ENCODE results near the gene FGFBP3. TPM values are rescaled to one million over a fixed set of nuclear protein-coding genes. Genes with fewer than 3 reads are reported as not detected.

Gene FGFBP3
- 73.2 and 73.9 TPM in 2 replicates for total RNA-seq (2014; rRNA removed; shearing (Covaris generic))
- 65.7 and 71.9 TPM in 2 replicates for polyA plus RNA-seq (2016; fragmentation: Nextera tagmentation; extraction: Ambion mirVana)
- long read RNA-seq, transcript FGFBP3-201 (2 exons, 2,545 nt): major isoform, 32 of 35 reads
- long read RNA-seq, partial matches to known transcripts: 0 of 35 reads
- long read RNA-seq, other reads (novel, unspliced or antisense): 3 of 35 reads

- H3K4me3 ChIP-seq: peak within 1 kb of the TSS; percentile 82
- peaks cover 3% of the 10 kb centered on the region; the same call in 2 of the 3 replicates for H3K9me3 Mint-ChIP-seq
- peak within 1 kb of the TSS; percentile 92 for H3K4me2 ChIP-seq
- H3K4me1 Mint-ChIP-seq: peaks cover 26% of the 10 kb centered on the region
- peak within 1 kb of the TSS; percentile 25; the same call in 1 of the 2 replicates for H2AFZ ChIP-seq
- no peaks in the 10 kb centered on the region for H3K9me2 ChIP-seq (ENCODE audit: insufficient read depth)
- peak within 1 kb of the TSS; percentile 87 for H3K4me3 Mint-ChIP-seq
- H3K36me3 ChIP-seq (ENCODE audit: insufficient read depth): peaks cover 8% of the 10 kb centered on the region; the same call in 1 of the 2 replicates
- peaks cover 41% of the 10 kb centered on the region for H3K36me3 Mint-ChIP-seq (ENCODE audit: low read depth)
- no peaks in the 10 kb centered on the region for H3F3A ChIP-seq (replicated peaks; ENCODE audit: low read depth)
- H3K27ac ChIP-seq (ENCODE audit: low read depth): peak within 1 kb of the TSS; percentile 67; the same call in 1 of the 2 replicates
- ATAC-seq: peak; percentile 66
- peak within 1 kb of the TSS; percentile 43 for H3K27ac Mint-ChIP-seq
- no peaks in the 10 kb centered on the region for H3K27me3 ChIP-seq (ENCODE audit: insufficient read depth)
- DNase-seq (ENCODE audit: low spot score): peak; percentile 85
- TF ChIP-seq ETS1 (IDR thresholded peaks at IDR 0.05): no peak
- TF ChIP-seq POLR2AphosphoS5 (IDR thresholded peaks at IDR 0.05; ENCODE audit: low read depth): peak; percentile 45; the same call in 1 of the 2 replicates
- H3K4me1 ChIP-seq (ENCODE audit: insufficient read depth): peaks cover 21% of the 10 kb centered on the region
- H3K27me3 Mint-ChIP-seq (ENCODE audit: insufficient read depth, low read depth, poor library complexity): peaks cover 13% of the 10 kb centered on the region
- no peaks in the 10 kb centered on the region for H4K20me1 ChIP-seq (replicated peaks; ENCODE audit: insufficient read depth)
- H3K79me2 ChIP-seq (replicated peaks; ENCODE audit: insufficient read depth): peaks cover 23% of the 10 kb centered on the region
Observed at GRCh38 chr10:91909117-91909677, at the start of gene FGFBP3. FGFBP3 (minus strand) TSS chr10:91909486; CDS start chr10:91908969, 517 bp downstream.

- no peaks in the 10 kb centered on the region for H3K9me3 Mint-ChIP-seq
- H3K4me1 ChIP-seq (ENCODE audit: insufficient read depth): peaks cover 20% of the 10 kb centered on the region
- ATAC-seq (no peak), DNase-seq (ENCODE audit: low spot score) (no peak)
- no peak overlapping the region for H2AFZ ChIP-seq
- no peaks in the 10 kb centered on the region for H3F3A ChIP-seq (replicated peaks; ENCODE audit: low read depth)
- H3K4me1 Mint-ChIP-seq: peaks cover 12% of the 10 kb centered on the region; the same call in 2 of the 3 replicates
- no peaks in the 10 kb centered on the region for H3K27me3 ChIP-seq (ENCODE audit: insufficient read depth)
- no peaks in the 10 kb centered on the region for H3K9me2 ChIP-seq (ENCODE audit: insufficient read depth)
- H3K27ac Mint-ChIP-seq: no peak overlapping the region
- H3K79me2 ChIP-seq (replicated peaks; ENCODE audit: insufficient read depth): no peaks in the 10 kb centered on the region; the same call in 1 of the 2 replicates
- peaks cover 30% of the 10 kb centered on the region for H3K36me3 ChIP-seq (ENCODE audit: insufficient read depth)
- H3K36me3 Mint-ChIP-seq (ENCODE audit: low read depth): peaks cover 57% of the 10 kb centered on the region
- no peak overlapping the region for H3K4me2 ChIP-seq
- H3K4me3 Mint-ChIP-seq: no peak overlapping the region
- peak overlapping the region; percentile 16; the same call in 1 of the 2 replicates for H3K27ac ChIP-seq (ENCODE audit: low read depth)
- H4K20me1 ChIP-seq (replicated peaks; ENCODE audit: insufficient read depth): peaks cover 10% of the 10 kb centered on the region
- H3K4me3 ChIP-seq: no peak overlapping the region
- H3K27me3 Mint-ChIP-seq (ENCODE audit: insufficient read depth, low read depth, poor library complexity): no peaks in the 10 kb centered on the region
- TF ChIP-seq REST (IDR thresholded peaks at IDR 0.05; ENCODE audit: unreplicated experiment): no peak
- TF ChIP-seq NANOG (IDR thresholded peaks at IDR 0.05; ENCODE audit: borderline replicate concordance): no peak
- no peak for TF ChIP-seq EZH2phosphoT487 (IDR thresholded peaks at IDR 0.05; ENCODE audit: unreplicated experiment)
- TF ChIP-seq ZNF114 (CRISPR knock-in tag; IDR thresholded peaks at IDR 0.05): no peak
- TF ChIP-seq ETS1 (IDR thresholded peaks at IDR 0.05): no peak
- no peak for TF ChIP-seq CREB1 (CRISPR knock-in tag; IDR thresholded peaks at IDR 0.05; ENCODE audit: low read depth)
- TF ChIP-seq EZH2 (IDR thresholded peaks at IDR 0.05; ENCODE audit: low read depth, unreplicated experiment): no peak
- no peak for TF ChIP-seq POLR2AphosphoS5 (IDR thresholded peaks at IDR 0.05; ENCODE audit: low read depth)
Observed at GRCh38 chr10:91957091-91957490, 47.8 kb upstream of the FGFBP3 start.

Data from GM23338 (cell line).